LoVo (cell line): ENCODE data around the gene SPAM1.
"Not testable (repeated sequence)": the region's sequence is repeated elsewhere in the genome, so short reads cannot be mapped to it uniquely, and the experiment has no call there.

Experiments used
- DNase-seq: peaks from one replicate; pipeline ENCODE4 v3.0.0-alpha.2; 2016; ENCODE audit warnings: low spot score

The SPAM1 gene

GRCh38 chr7:123958186-123958703 is 33.2 kb downstream of the SPAM1 start:
- no peak for DNase-seq

GRCh38 chr7:123961771-123962170 is 36.7 kb downstream of the SPAM1 start:
- no peak for DNase-seq

GRCh38 chr7:123966936-123967335 is 41.9 kb downstream of the SPAM1 start:
- no peak for DNase-seq

- DNase-seq, result no peak
Observed at GRCh38 chr7:123972045-123972444, 47.0 kb downstream of the SPAM1 start.

- no peak for DNase-seq
Observed at GRCh38 chr7:123972831-123973230, 47.8 kb downstream of the SPAM1 start.

- no peak for DNase-seq
Observed at GRCh38 chr7:123974326-123974908, 49.4 kb downstream of the SPAM1 start.

- DNase-seq, result no peak
Observed at GRCh38 chr7:123975084-123975483, 50.0 kb downstream of the SPAM1 start.

GRCh38 chr7:123977081-123977480 is 52.0 kb downstream of the SPAM1 start:
- DNase-seq, result no peak

GRCh38 chr7:123979876-123980275 is 54.8 kb downstream of the SPAM1 start:
- DNase-seq, result no peak

- no peak for DNase-seq
Observed at GRCh38 chr7:123987445-123987844, 62.4 kb downstream of the SPAM1 start.

- DNase-seq, result no peak
Observed at GRCh38 chr7:123992913-123993518, 68.0 kb downstream of the SPAM1 start.

- DNase-seq, result no peak
Observed at GRCh38 chr7:123993996-123994395, 69.0 kb downstream of the SPAM1 start.

- no peak for DNase-seq
Observed at GRCh38 chr7:123994449-123994848, 69.4 kb downstream of the SPAM1 start.

GRCh38 chr7:123995617-123996326 is 70.7 kb downstream of the SPAM1 start:
- no peak for DNase-seq

- DNase-seq, result no peak
Observed at GRCh38 chr7:123996327-123996625, 71.2 kb downstream of the SPAM1 start.

- no peak for DNase-seq
Observed at GRCh38 chr7:123998921-123999320, 73.9 kb downstream of the SPAM1 start.

- DNase-seq, result no peak
Observed at GRCh38 chr7:123999703-124000102, 74.7 kb downstream of the SPAM1 start.

GRCh38 chr7:124008296-124008695 is 83.3 kb downstream of the SPAM1 start:
- DNase-seq, result not testable (repeated sequence)

- DNase-seq, result no peak
Observed at GRCh38 chr7:124009321-124009720, 84.3 kb downstream of the SPAM1 start.
